K562 (cell line): Measurements from ENCODE around the gene GPR157. TPM values are rescaled to one million over a fixed set of nuclear protein-coding genes. Genes with fewer than 3 reads are reported as not detected.
A peak's percentile ranks its signal among the peaks of the same experiment; 100 is the strongest.

Experiments used
- BACH1 ChIP-seq: fragments of 200-800 bp; sonication (Bioruptor generic); IDR thresholded peaks from 2 replicates; pipeline ENCODE4 v1.6.1; 2016; ENCODE audit warnings: missing genetic modification characterization, missing compliant biosample characterization
- DACH1 ChIP-seq: fragments of 450-650 bp; IDR thresholded peaks from 2 replicates; pipeline ENCODE4 v1.6.1; 2018; ENCODE audit not compliant: partially characterized antibody
- EP300 ChIP-seq: IDR thresholded peaks from 2 replicates; pipeline ENCODE4 v1.6.1; 2012; ENCODE audit warnings: low read length, improper control_type of control experiment
- GABPB2 ChIP-seq: fragments of 250-450 bp; sonication (Bioruptor Pico); conservative IDR thresholded peaks from 2 replicates; pipeline ENCODE4 v1.5.1; 2021; ENCODE audit warnings: mild to moderate bottlenecking
- MAZ ChIP-seq, 2 experiments: fragments of 450-650 bp in 1 of 2; sonication (generic) in 1 of 2; formaldehyde crosslinking; IDR thresholded peaks in 1 of 2; conservative IDR thresholded peaks in 1 of 2; 2 replicates each; pipeline versions ENCODE4 v1.4.0 to v1.5.0; 2020; ENCODE audit warnings: mild to moderate bottlenecking in 1 of 2, missing genetic modification reagents in 1 of 2
- PTTG1 ChIP-seq: fragments of 450-650 bp; IDR thresholded peaks from 2 replicates; pipeline ENCODE4 v1.6.1; 2016; ENCODE audit warnings: low read depth, mild to moderate bottlenecking, missing genetic modification characterization, missing compliant biosample characterization
- RFX1 ChIP-seq: fragments of 450-650 bp; IDR thresholded peaks from 2 replicates; pipeline ENCODE4 v1.6.1; 2016; ENCODE audit warnings: mild to moderate bottlenecking, moderate library complexity
- SRF ChIP-seq, 2 experiments: fragments of 250-450, 450-650 bp in 1 of 2; sonication (Bioruptor Pico) in 1 of 2; sonication (generic) in 1 of 2; formaldehyde crosslinking; IDR thresholded peaks; 2 replicates each; pipeline versions ENCODE4 v1.5.0 to v1.5.1; 2020 to 2022; ENCODE audit warnings: mild to moderate bottlenecking in 1 of 2, missing genetic modification reagents in 1 of 2
- THRB ChIP-seq: fragments of 450-650 bp; formaldehyde crosslinking; conservative IDR thresholded peaks from 2 replicates; pipeline ENCODE4 v1.4.0; 2022; ENCODE audit warnings: mild to moderate bottlenecking, missing genetic modification characterization
- ZBTB33 ChIP-seq: sonication (generic); formaldehyde crosslinking; IDR thresholded peaks from 2 replicates; pipeline ENCODE4 v1.8.1; 2023; ENCODE audit warnings: mild to moderate bottlenecking, missing genetic modification reagents
- ZBTB34 ChIP-seq: fragments of 250-450 bp; sonication (Bioruptor Pico); IDR thresholded peaks from 2 replicates; pipeline ENCODE4 v1.8.0; 2021; ENCODE audit warnings: mild to moderate bottlenecking, moderate library complexity
- ZBTB9 ChIP-seq: fragments of 450-650 bp; formaldehyde crosslinking; IDR thresholded peaks from 2 replicates; pipeline ENCODE4 v1.4.0; 2020; ENCODE audit warnings: mild to moderate bottlenecking, moderate library complexity
- ZKSCAN8 ChIP-seq: fragments of 200-800 bp; sonication (Bioruptor generic); IDR thresholded peaks from 2 replicates; pipeline ENCODE4 v1.6.1; 2016; ENCODE audit warnings: missing genetic modification characterization, missing compliant biosample characterization
- ZNF507 ChIP-seq: conservative IDR thresholded peaks from 2 replicates; pipeline ENCODE4 v1.6.1; 2017; ENCODE audit warnings: missing genetic modification characterization, missing compliant biosample characterization
- ZNF589 ChIP-seq: fragments of 200-800 bp; sonication (Bioruptor generic); IDR thresholded peaks from 2 replicates; pipeline ENCODE4 v1.6.1; 2016; ENCODE audit warnings: low read depth, missing genetic modification characterization, missing compliant biosample characterization
- ZNF639 ChIP-seq, 2 experiments: fragments of 200-800 bp in 1 of 2; sonication (Bioruptor generic) in 1 of 2; sonication (generic) in 1 of 2; formaldehyde crosslinking in 1 of 2; IDR thresholded peaks in 1 of 2; conservative IDR thresholded peaks in 1 of 2; 2 replicates each; pipeline versions ENCODE4 v1.5.0 to v1.6.1; 2016 to 2020; ENCODE audit warnings: missing compliant biosample characterization in 1 of 2, missing genetic modification characterization in 1 of 2, missing genetic modification reagents in 1 of 2
- polyA plus RNA-seq, 8 experiments: library from polyadenylated mRNA; depleted of rRNA in 4 of 8; stranded (reverse) in 5 of 8; unstranded in 3 of 8; fragments of >200 nt; fragmentation: Nextera tagmentation in 2 of 8; fragmentation: Illumina TruSeq in 1 of 8; extraction: Ambion mirVana in 2 of 8; extraction: Trizol in 1 of 8; gene quantifications; 2 replicates each; pipeline versions ENCODE4 v1.2.1 to v1.2.3, GENCODE V29; 2011 to 2014; ENCODE audit warnings: inconsistent platforms in 1 of 8, missing spikeins in 1 of 8
- total RNA-seq, 7 experiments: library from RNA; depleted of rRNA in 6 of 7; stranded (reverse); fragments of >200 nt in 6 of 7; fragmentation: Illumina TruSeq in 2 of 7; extraction: Trizol in 2 of 7; gene quantifications; 2 replicates each; pipeline versions ENCODE4 v1.2.1 to v1.2.3, GENCODE V29; 2011 to 2021; ENCODE audit warnings: low replicate concordance in 1 of 7

Gene GPR157
- total and polyA plus RNA-seq, 9 of the 15 experiments (the other 6 are each of a cell fraction or from before 2014, with no cell fraction given), result 0.01 to 0.18 (median 0.04) TPM; not detected in 4

GRCh38 chr1:9078015-9078751, 50.7 kb downstream of the GPR157 start (continued):
- peak; percentile 68; the same call in 1 of the 2 replicates for TF ChIP-seq ZBTB34
- TF ChIP-seq ZNF507 (tag), result no peak
- TF ChIP-seq ZBTB33 (CRISPR knock-in tag), result no peak
- peak; percentile 53; the same call in 1 of the 2 replicates for TF ChIP-seq PTTG1 (tag)
- TF ChIP-seq ZKSCAN8 (CRISPR knock-in tag), result peak; percentile 83; the same call in 1 of the 2 replicates
- TF ChIP-seq EP300, result no peak
- TF ChIP-seq DACH1, result no peak
- peak in 1 of 2 experiments; percentile 64; a peak in 2 of 4 replicates for TF ChIP-seq MAZ (CRISPR knock-in tag; conservative IDR thresholded peaks at IDR 0.05 in 1 of 2, IDR thresholded peaks at IDR 0.05 in 1 of 2)
- 0 out of 2 replicates have a peak, but pooled peaks have one; percentile 66 for TF ChIP-seq ZBTB9 (CRISPR knock-in tag)
- TF ChIP-seq BACH1 (tag), result peak; percentile 98
- TF ChIP-seq ZNF639 (CRISPR knock-in tag; conservative IDR thresholded peaks at IDR 0.05 in 1 of 2, IDR thresholded peaks at IDR 0.05 in 1 of 2), result peak in 1 of 2 experiments; percentile 93; a peak in 2 of 4 replicates
- no peak for TF ChIP-seq GABPB2
- TF ChIP-seq ZNF589 (CRISPR knock-in tag), result peak; percentile 98
- TF ChIP-seq RFX1, result peak; percentile 54
- peak; percentile 95 for TF ChIP-seq THRB
- peak in 1 of 2 experiments; percentile 92; a peak in 2 of 4 replicates for TF ChIP-seq SRF (CRISPR knock-in tag; IDR thresholded peaks at IDR 0.05)
